ENCODE measurements around the gene RNU1-1.
A peak's percentile ranks its signal among the peaks of the same experiment; 100 is the strongest.
"Not testable (repeated sequence)": the region's sequence is repeated elsewhere in the genome, so short reads cannot be mapped to it uniquely, and the experiment has no call there.

The RNU1-1 gene

GRCh38 chr1:16503494-16503893 is 10.6 kb downstream of the RNU1-1 start:
- no peak for DNase-seq (ENCODE audit: low read depth)
- no peak for TF ChIP-seq CTCF (conservative IDR thresholded peaks at IDR 0.05; ENCODE audit: low read depth, low read length)
- no peak overlapping the region for H3K4me3 ChIP-seq (ENCODE audit: low read length)

- not testable (repeated sequence) for H3K4me3 ChIP-seq (ENCODE audit: low read length); DNase-seq (ENCODE audit: low read depth)
These were observed 12.6 kb downstream of the RNU1-1 start for GRCh38 chr1:16501446-16501845.

- H3K4me3 ChIP-seq (ENCODE audit: low read length); DNase-seq (ENCODE audit: low read depth): not testable (repeated sequence)
These were observed 13.1 kb downstream of the RNU1-1 start for GRCh38 chr1:16500975-16501374.

GRCh38 chr1:16500466-16500865 is 13.6 kb downstream of the RNU1-1 start:
- H3K4me3 ChIP-seq (ENCODE audit: low read length); DNase-seq (ENCODE audit: low read depth): not testable (repeated sequence)

GRCh38 chr1:16498573-16499413 is 15.3 kb downstream of the RNU1-1 start:
- peak; percentile 40 for DNase-seq (ENCODE audit: low read depth)
- H3K4me3 ChIP-seq (ENCODE audit: low read length): peak overlapping the region; percentile 79
- no peak for TF ChIP-seq CTCF (conservative IDR thresholded peaks at IDR 0.05; ENCODE audit: low read depth, low read length)

- peak overlapping the region; percentile 54 for H3K4me3 ChIP-seq (ENCODE audit: low read length)
- DNase-seq (ENCODE audit: low read depth): not testable (repeated sequence)
These were observed 16.0 kb downstream of the RNU1-1 start for GRCh38 chr1:16498047-16498446.

- H3K4me3 ChIP-seq (ENCODE audit: low read length); DNase-seq (ENCODE audit: low read depth): not testable (repeated sequence)
These were observed 16.6 kb downstream of the RNU1-1 start for GRCh38 chr1:16497474-16497904.

- H3K4me3 ChIP-seq (ENCODE audit: low read length); DNase-seq (ENCODE audit: low read depth): not testable (repeated sequence)
These were observed 20.4 kb downstream of the RNU1-1 start for GRCh38 chr1:16493731-16494130.

GRCh38 chr1:16492937-16493336 is 21.1 kb downstream of the RNU1-1 start:
- not testable (repeated sequence) for H3K4me3 ChIP-seq (ENCODE audit: low read length); DNase-seq (ENCODE audit: low read depth)

- TF ChIP-seq CTCF (conservative IDR thresholded peaks at IDR 0.05; ENCODE audit: low read depth, low read length): no peak
- no peak for DNase-seq (ENCODE audit: low read depth)
- H3K4me3 ChIP-seq (ENCODE audit: low read length): no peak overlapping the region
These were observed 22.9 kb downstream of the RNU1-1 start for GRCh38 chr1:16491056-16491675.

- DNase-seq (ENCODE audit: low read depth); H3K4me3 ChIP-seq (ENCODE audit: low read length): not testable (repeated sequence)
These were observed 24.7 kb downstream of the RNU1-1 start for GRCh38 chr1:16489195-16489880.

GRCh38 chr1:16487011-16487410 is 27.1 kb downstream of the RNU1-1 start:
- DNase-seq (ENCODE audit: low read depth); H3K4me3 ChIP-seq (ENCODE audit: low read length): not testable (repeated sequence)

GRCh38 chr1:16486316-16486715 is 27.8 kb downstream of the RNU1-1 start:
- not testable (repeated sequence) for DNase-seq (ENCODE audit: low read depth); H3K4me3 ChIP-seq (ENCODE audit: low read length)
